Ascending aorta (tissue), 2 donors: ENCODE results near the gene FAM227B. TPM values are rescaled to one million over a fixed set of nuclear protein-coding genes. Genes with fewer than 3 reads are reported as not detected.
A peak's percentile ranks its signal among the peaks of the same experiment; 100 is the strongest.

ENCODE experiments used
- DNase-seq, 2 donors: peaks; one replicate each; pipeline ENCODE4 v3.0.0-alpha.2; 2019; ENCODE audit warnings: low spot score in 2 of 2
- H3K27ac ChIP-seq, 2 donors: fragments of 200-600 bp; sonication (generic); one replicate each; pipeline ENCODE4 v1.5.1; 2016 to 2017; ENCODE audit warnings: mild to moderate bottlenecking in 1 of 2
- H3K27me3 ChIP-seq: fragments of 200-600 bp; sonication (generic); one replicate; pipeline ENCODE4 v1.5.1; 2017
- H3K36me3 ChIP-seq, 2 donors: fragments of 200-600 bp; sonication (generic); one replicate each; pipeline ENCODE4 v1.5.1; 2016
- H3K4me1 ChIP-seq, 2 donors: fragments of 200-600 bp; sonication (generic); one replicate each; pipeline ENCODE4 v1.5.1; 2016 to 2017; ENCODE audit warnings: mild to moderate bottlenecking in 1 of 2
- H3K4me3 ChIP-seq, 2 donors: fragments of 200-600 bp; sonication (generic); one replicate each; pipeline ENCODE4 v1.5.1; 2016 to 2017; ENCODE audit warnings: mild to moderate bottlenecking in 1 of 2
- H3K9me3 ChIP-seq, 2 donors: fragments of 200-600 bp; sonication (generic); one replicate each; pipeline ENCODE4 v1.5.1; 2016
- intact Hi-C: fragments of 100-400 bp; cut with DNase I; formaldehyde crosslinking; loops from one replicate; pipeline ENCODE4 v1.15.1; 2023
- total RNA-seq: library from RNA; depleted of rRNA; stranded (reverse); fragments of >200 nt; gene quantifications from one replicate; pipeline ENCODE4 v1.1.0, GENCODE V29; 2016
- TF ChIP-seq, protein P1 (sequence below), 3 experiments: fragments of 200-600 bp in 2 of 3; fragments of 450-650 bp in 1 of 3; sonication (generic) in 2 of 3; IDR thresholded peaks; one replicate each; pipeline ENCODE4 v1.5.1; 2016 to 2019; ENCODE audit warnings: antibody characterized with exemption in 3 of 3, mild to moderate bottlenecking in 1 of 3, moderate library complexity in 1 of 3

Gene FAM227B
- total RNA-seq, 1 donor from 2014 or later: not detected

DNA sequence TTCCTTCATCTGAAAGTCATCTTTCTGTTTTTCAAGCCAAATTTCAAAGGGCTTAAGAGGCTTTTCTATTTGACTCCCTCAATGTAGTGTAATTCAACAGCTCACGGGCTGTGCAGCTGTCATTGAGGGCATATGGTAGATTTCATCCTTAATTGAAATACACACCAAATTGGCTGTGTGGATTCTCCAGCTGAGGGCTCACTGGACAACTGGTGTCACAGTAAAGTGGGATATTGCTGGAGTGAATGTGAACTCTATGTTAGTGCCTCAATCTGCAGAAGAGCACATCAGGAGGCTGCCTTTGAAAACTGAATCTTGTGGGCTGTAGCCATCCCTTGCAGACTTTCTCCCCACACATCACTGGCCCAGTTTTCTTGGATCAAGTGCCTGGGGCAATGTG lies 330.4 kb downstream of the FAM227B start:
- TF ChIP-seq, protein P1, sequence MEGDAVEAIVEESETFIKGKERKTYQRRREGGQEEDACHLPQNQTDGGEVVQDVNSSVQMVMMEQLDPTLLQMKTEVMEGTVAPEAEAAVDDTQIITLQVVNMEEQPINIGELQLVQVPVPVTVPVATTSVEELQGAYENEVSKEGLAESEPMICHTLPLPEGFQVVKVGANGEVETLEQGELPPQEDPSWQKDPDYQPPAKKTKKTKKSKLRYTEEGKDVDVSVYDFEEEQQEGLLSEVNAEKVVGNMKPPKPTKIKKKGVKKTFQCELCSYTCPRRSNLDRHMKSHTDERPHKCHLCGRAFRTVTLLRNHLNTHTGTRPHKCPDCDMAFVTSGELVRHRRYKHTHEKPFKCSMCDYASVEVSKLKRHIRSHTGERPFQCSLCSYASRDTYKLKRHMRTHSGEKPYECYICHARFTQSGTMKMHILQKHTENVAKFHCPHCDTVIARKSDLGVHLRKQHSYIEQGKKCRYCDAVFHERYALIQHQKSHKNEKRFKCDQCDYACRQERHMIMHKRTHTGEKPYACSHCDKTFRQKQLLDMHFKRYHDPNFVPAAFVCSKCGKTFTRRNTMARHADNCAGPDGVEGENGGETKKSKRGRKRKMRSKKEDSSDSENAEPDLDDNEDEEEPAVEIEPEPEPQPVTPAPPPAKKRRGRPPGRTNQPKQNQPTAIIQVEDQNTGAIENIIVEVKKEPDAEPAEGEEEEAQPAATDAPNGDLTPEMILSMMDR (IDR thresholded peaks at IDR 0.05): no peak
- no peaks in the 10 kb centered on the region for H3K27me3 ChIP-seq
- peaks cover 5 to 17% of the 10 kb centered on the region in 2 donors for H3K36me3 ChIP-seq
- DNase-seq: no peak
- H3K4me1 ChIP-seq: peaks cover 0 to 3% of the 10 kb centered on the region in 2 donors
- no peaks in the 10 kb centered on the region for H3K9me3 ChIP-seq
- H3K4me3 ChIP-seq: no peak overlapping the region
- intact Hi-C loops: no loop called here
- no peak overlapping the region for H3K27ac ChIP-seq

DNA sequence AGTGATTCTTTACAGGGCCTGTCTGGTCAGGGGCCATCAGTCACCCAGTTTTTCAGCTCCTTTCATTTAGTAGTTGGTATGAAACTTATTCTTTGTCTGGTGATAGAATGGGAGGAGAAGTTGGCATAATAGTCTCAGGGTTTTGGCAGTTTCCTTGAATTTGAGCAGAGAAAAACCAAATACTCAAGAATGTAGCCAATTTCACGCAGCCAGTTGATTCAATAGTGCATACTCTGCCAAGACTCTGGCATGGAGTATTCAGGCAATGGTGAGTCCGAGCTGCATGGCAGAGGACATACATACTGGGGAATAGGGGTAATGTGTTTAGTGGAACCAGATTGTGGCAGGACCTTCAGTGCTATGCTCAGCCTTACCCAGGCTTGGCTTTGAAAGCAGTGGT lies 332.2 kb downstream of the FAM227B start:
- intact Hi-C loops: no loop called here
- DNase-seq: no peak
- Histone ChIP-seq H3K27ac (peak overlapping the region in 1 of 2 donors; percentile 41), H3K27me3 (no peaks in the 10 kb centered on the region), H3K36me3 (peaks cover 5 to 31% of the 10 kb centered on the region in 2 donors), H3K4me3 (no peak overlapping the region), H3K4me1 (peaks cover 0 to 3% of the 10 kb centered on the region in 2 donors), H3K9me3 (no peaks in the 10 kb centered on the region)
- TF ChIP-seq, protein P1 (IDR thresholded peaks at IDR 0.05): no peak

DNA sequence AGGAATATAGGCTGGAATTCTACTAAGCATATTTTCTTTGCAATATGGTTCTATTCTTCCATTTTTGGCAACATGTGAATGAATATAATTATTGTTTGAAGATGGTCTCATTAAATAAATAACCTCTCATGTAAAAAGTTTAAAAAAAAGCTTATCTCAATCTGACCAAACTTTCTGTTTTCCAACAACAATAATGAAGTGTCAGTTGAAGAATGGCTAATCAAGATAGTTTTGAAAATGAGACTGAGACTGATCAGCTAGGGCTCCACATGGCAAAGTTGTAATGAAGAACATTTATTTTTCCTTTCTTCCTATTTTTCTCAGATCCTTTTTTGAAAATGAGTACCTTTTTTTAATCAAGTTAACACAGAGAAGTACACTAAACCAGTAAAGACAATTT lies 333.1 kb downstream of the FAM227B start:
- no peaks in the 10 kb centered on the region for H3K27me3 ChIP-seq
- intact Hi-C loops: no loop called here
- no peaks in the 10 kb centered on the region for H3K9me3 ChIP-seq
- TF ChIP-seq, protein P1 (IDR thresholded peaks at IDR 0.05): no peak
- peaks cover 0 to 3% of the 10 kb centered on the region in 2 donors for H3K4me1 ChIP-seq
- no peak overlapping the region for H3K4me3 ChIP-seq
- no peak for DNase-seq
- no peak overlapping the region for H3K27ac ChIP-seq
- H3K36me3 ChIP-seq: peaks cover 0 to 26% of the 10 kb centered on the region in 2 donors

DNA sequence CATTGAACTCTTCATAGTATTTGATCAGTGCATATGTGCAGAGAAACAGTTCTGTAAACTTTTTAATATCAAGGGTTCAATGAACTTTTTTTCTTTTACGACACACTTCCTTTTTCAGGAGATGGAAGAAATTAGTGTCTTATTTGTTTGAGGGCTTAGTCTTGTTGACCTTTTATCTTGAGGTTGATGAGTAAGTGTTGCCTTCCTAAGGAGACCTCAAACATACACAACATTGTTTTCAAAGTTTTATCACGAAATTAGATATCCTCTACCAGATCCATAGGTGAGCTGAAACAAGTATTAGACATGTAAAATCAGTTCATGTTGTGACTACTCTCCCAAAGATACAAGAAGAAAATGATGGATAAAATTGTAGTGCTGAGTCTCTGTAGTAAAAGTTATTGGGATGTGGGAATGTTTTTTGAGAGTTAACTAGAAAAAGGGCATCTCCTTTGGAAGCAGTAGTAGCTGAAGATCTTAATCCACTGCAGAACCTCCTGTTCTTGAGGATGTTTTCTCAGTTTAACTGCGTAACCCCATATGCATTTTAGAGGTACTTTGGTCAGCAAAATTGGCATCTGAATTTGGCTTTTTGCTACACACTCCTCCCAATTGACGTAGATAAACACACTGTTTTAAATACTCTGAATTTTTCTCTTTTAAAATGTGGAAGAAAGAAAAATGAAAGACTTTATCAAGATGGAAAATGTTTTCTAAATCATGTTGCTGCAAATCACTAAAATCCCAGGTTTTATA lies 333.8 kb downstream of the FAM227B start:
- H3K36me3 ChIP-seq: peaks cover 0 to 23% of the 10 kb centered on the region in 2 donors
- no peak overlapping the region for H3K27ac ChIP-seq
- H3K4me3 ChIP-seq: no peak overlapping the region
- intact Hi-C loops: no loop called here
- no peaks in the 10 kb centered on the region for H3K9me3 ChIP-seq
- no peaks in the 10 kb centered on the region for H3K27me3 ChIP-seq
- peaks cover 0 to 3% of the 10 kb centered on the region in 2 donors for H3K4me1 ChIP-seq
- no peak for DNase-seq
- TF ChIP-seq, protein P1 (IDR thresholded peaks at IDR 0.05): no peak

DNA sequence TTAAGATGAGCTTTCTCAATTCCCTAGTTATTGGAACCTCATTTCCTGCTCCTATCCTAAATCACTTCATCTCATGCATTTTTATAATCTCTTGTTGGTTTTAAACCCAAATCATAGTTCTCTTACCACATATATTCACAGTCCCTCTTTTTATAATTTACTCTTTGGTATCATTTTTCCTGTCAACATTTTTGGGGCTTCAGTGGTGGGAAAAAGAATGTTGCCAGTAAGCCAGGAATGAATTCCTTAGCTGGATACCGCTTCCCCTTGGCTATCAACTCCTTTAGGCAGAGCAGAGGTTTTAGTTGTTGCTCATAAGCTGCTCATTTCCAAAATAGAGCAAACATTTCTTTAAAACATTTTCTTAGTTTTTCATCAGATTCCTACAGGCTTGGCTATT lies 338.3 kb downstream of the FAM227B start:
- H3K4me1 ChIP-seq: no peaks in the 10 kb centered on the region
- H3K4me3 ChIP-seq: no peak overlapping the region
- H3K36me3 ChIP-seq: peaks cover 0 to 23% of the 10 kb centered on the region in 2 donors
- TF ChIP-seq, protein P1 (IDR thresholded peaks at IDR 0.05): no peak
- no peak overlapping the region for H3K27ac ChIP-seq
- no peaks in the 10 kb centered on the region for H3K9me3 ChIP-seq
- intact Hi-C loops: no loop called here
- no peaks in the 10 kb centered on the region for H3K27me3 ChIP-seq
- DNase-seq: no peak
